Renal cortical epithelial cell (primary cell): ENCODE data around the gene SLC17A9. TPM values are rescaled to one million over a fixed set of nuclear protein-coding genes. Genes with fewer than 3 reads are reported as not detected.

Experiments
- DNase-seq: peaks from one replicate; pipeline ENCODE4 v3.0.0-alpha.2; 2011; ENCODE audit warnings: low read depth
- total RNA-seq: library from RNA; depleted of rRNA; stranded (reverse); fragments of >200 nt; gene quantifications from 2 replicates; pipeline ENCODE4 v1.2.3, GENCODE V29; 2014

Gene SLC17A9
- total RNA-seq, 1 donor from 2014 or later: 0.65 TPM

- DNase-seq: no peak
These were observed 14.2 kb upstream of the SLC17A9 start, which contains the start of gene GID8 for GRCh38 chr20:62938105-62938888. TSS of gene GID8 (plus strand) at chr20:62938147. CDS start at chr20:62941503, 3,356 bp downstream.

GRCh38 chr20:62940875-62941274, 11.6 kb upstream of the SLC17A9 start:
- no peak for DNase-seq

- DNase-seq: no peak
These were observed 10.7 kb upstream of the SLC17A9 start for GRCh38 chr20:62941792-62942191.

- no peak for DNase-seq
These were observed 10.1 kb upstream of the SLC17A9 start for GRCh38 chr20:62942456-62942855.

- no peak for DNase-seq
These were observed 9.1 kb upstream of the SLC17A9 start for GRCh38 chr20:62943396-62943795.

DNA sequence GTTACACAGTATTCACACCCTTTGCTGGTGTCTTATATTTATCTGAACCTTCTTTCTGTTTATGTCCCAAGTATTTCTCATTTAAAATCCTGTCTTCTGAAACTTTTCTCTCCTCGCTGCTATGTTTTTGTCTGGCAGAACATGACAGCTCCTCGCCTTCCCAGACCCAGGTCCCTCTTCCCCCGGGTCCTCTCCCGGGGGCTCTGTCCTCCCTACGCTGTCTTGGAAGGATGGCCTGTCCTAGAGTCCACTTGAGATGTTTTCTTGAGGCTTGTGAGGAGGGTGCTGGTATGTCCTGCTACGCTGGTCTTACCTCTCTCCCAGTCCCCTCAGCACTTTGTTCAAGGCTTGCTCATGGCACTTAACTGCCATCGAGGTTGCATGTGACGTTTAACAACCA, 8.3 kb upstream of the SLC17A9 start:
- no peak for DNase-seq

GRCh38 chr20:62944746-62945145, 7.8 kb upstream of the SLC17A9 start:
- DNase-seq: no peak

DNA sequence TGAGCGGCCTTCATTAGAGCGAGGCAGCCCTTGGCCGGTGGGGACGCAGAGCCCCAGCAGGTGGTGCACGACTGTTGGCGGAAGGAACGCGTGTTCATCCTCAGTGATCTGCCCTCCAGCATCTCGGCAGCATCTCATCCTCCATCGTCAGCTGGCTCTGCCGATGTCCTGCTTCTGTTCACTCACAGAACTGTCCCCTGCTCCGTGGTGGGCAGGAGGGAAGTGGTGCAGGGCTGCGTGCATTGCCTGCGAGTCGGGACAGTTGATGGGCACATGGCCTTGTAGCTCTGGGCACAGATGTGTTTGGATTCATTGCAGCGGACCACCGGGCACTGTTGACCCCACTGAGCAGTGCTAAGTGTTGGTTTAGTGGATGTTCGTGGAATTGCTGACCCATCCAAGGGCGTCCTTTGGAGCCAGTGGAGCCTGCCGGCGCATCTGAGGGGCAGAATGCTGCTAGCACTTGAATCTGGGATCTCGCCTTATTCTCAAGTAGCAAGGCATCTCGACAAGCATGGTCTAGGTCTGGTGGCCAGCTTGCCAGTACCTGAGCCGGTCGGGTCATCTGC, 6.7 kb upstream of the SLC17A9 start:
- DNase-seq: no peak

DNA sequence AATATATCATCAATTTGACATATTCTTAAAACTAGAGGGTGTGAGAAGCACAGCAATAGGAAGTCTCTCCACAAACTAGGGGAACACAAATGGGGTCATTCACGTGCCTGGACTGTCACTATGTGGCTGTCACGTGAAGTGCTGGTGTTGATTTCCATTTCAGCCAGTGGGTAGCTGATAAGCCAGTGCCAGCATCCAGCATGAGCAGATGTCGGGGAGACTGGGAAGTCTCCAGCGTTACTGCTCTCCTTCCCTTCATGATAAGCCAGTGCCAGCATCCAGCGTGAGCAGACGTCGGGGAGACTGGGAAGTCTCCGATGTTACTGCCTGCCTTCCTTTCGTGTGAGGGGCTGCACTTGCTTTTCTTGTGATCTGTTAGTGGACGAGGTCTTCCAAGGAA, 5.6 kb upstream of the SLC17A9 start:
- DNase-seq: no peak

DNA sequence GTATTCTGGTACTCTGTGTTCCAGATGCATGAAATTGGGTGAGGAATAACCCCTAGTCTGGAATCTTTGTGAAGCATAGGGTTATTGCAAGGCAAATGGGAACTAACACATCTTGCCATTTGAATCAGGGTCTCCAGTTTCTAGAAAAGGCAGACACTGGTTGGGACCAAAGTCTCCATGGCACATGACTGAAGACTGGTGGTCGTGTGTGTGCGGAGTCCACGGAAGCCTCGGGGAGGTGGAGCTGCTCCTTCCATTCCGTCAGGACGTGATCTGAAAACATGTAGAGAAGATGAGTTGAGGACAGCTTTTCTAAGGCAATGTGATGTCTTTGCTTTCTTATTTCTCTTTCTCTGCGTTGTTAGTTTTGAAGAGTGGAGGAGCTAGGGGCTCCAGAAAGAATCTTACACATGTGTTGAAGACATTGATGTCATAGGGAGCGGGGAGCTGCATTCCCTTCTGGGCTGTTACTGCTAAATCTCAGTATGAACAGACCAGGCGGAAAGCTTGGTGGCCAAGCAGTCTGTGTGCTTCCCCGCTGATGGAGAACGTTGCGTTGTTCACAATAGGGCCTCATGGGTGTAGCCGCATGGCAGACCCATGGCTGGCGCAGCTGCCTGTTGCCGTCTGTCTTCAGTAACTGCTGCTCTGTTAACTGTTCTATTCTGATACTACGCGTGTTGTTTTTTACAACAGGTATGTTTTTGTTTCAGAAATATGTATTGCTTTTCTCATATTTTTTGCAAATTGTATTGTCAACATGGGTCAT, 4.8 kb upstream of the SLC17A9 start:
- DNase-seq: no peak

- no peak for DNase-seq
These were observed 3.2 kb upstream of the SLC17A9 start for GRCh38 chr20:62949153-62949821.

DNA sequence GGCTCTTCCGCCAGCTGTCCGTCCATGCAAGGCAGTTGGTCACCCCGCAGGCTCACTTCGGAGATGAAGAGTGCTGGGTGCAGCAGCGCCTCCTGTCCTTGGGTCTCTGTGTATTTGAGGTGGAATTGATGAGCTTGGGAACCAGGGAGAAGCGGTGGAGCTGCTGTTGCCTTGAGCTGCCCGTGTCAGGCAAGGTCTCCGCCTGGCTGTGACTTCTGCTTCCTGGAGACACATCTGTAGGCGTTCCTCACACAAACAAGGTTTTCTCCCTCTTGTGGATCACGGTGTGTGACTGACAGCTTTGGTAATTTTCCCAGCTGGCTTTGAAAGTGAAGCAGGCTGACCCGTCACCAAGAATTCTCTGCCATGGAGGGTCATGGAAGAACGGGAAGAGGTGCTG, 2.5 kb upstream of the SLC17A9 start:
- DNase-seq: no peak

- no peak for DNase-seq
These were observed 1.8 kb upstream of the SLC17A9 start for GRCh38 chr20:62950741-62951140.

DNA sequence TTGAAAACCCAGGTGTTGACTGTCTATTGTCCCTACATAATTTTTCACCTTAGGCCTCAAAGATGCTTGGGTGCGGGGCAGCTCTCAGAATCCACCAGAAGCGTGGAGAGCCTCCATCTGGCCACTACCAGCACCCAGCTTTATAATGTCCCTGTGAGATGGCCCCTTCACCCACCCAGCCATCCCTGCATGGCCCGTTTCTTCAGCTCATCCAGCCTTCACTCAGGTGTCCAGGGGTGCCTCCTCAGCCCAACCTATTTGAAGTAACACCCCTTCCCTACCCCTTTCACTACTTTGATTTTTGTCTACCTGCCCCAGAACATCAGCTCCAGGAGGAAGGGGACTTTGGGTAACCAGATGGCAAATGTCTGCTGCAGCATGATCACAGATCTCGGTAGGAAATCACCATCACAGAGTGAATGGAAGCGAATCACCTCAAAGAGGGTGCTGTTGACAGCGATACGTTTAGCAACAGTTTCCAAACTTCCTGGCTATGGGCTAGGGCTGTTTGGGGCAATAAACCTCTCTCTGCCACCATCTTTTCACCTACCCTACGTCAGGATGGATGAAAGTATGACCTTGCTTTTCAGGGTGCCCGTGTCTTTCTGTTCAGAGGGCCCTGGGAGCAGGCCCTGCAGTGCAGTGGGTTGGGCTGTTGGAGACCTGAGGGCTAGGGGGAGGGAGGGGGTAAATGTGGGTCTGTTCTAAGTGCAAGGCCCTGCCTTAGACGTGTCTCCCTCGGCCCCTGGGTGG, 1.2 kb upstream of the SLC17A9 start:
- no peak for DNase-seq

- no peak for DNase-seq
These were observed 575 bp upstream of the SLC17A9 start for GRCh38 chr20:62951896-62952372.

- DNase-seq: no peak
These were observed 694 bp downstream of the SLC17A9 start for GRCh38 chr20:62952968-62953838.

DNA sequence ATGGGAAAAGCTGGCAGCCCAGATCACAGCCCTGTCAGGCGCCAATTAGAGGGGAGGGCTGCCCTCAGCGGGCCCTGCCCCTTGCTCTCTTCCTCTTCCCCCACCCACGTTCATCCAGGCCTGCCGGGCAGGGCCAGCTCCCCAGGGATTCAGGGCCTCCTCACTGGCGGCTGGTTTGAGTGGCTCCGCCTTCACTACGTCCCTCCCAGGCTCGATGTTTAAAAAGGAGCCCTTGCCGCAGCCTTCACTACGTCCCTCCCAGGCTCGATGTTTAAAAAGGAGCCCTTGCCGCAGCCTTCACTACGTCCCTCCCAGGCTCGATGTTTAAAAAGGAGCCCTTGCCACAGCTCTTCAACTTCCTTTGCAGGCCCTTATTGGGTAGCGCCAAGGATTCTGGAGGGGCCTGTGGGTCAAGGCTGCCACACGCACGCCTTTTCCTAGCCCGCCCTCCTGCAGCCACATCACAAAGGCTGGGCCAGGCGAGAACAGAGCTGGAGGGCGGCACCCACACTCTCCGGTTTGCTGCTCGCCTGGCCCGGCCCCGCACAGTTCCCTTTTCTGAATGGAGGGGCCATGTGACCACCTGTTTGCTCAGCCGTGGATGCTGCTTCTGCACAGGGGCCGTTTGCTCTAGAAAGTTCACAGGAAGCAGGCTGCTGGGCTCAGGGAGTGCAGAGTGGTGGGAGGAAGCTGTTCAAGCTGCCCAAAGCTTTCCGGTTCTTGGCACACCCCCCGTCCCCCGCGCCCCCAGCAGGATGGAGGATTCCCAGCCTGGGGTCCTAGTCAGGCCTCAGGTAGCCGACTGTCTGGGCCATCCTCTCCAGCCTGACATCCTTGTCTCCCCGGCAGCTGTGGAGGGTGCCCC, 1.6 kb downstream of the SLC17A9 start:
- DNase-seq: peak; percentile 30

GRCh38 chr20:62955519-62956386, 3.2 kb downstream of the SLC17A9 start:
- DNase-seq: no peak
